VCaP (cell line): ENCODE measurements around the gene TMEM63C.
"Not testable (repeated sequence)": the region's sequence is repeated elsewhere in the genome, so short reads cannot be mapped to it uniquely, and the experiment has no call there.

Experiments used
- H3K27ac ChIP-seq: fragments of 450-650 bp; 2 replicates; pipeline ENCODE4 v1.5.1; 2017
- TF ChIP-seq, protein P1 (sequence below): fragments of 450-650 bp; conservative IDR thresholded peaks from 2 replicates; pipeline ENCODE4 v1.5.1; 2017; ENCODE audit warnings: mild to moderate bottlenecking, moderate library complexity

TMEM63C gene

GRCh38 chr14:77275041-77275580, 93.5 kb downstream of the TMEM63C start:
- no peak overlapping the region for H3K27ac ChIP-seq
- TF ChIP-seq, protein P1, sequence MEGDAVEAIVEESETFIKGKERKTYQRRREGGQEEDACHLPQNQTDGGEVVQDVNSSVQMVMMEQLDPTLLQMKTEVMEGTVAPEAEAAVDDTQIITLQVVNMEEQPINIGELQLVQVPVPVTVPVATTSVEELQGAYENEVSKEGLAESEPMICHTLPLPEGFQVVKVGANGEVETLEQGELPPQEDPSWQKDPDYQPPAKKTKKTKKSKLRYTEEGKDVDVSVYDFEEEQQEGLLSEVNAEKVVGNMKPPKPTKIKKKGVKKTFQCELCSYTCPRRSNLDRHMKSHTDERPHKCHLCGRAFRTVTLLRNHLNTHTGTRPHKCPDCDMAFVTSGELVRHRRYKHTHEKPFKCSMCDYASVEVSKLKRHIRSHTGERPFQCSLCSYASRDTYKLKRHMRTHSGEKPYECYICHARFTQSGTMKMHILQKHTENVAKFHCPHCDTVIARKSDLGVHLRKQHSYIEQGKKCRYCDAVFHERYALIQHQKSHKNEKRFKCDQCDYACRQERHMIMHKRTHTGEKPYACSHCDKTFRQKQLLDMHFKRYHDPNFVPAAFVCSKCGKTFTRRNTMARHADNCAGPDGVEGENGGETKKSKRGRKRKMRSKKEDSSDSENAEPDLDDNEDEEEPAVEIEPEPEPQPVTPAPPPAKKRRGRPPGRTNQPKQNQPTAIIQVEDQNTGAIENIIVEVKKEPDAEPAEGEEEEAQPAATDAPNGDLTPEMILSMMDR: no peak

DNA sequence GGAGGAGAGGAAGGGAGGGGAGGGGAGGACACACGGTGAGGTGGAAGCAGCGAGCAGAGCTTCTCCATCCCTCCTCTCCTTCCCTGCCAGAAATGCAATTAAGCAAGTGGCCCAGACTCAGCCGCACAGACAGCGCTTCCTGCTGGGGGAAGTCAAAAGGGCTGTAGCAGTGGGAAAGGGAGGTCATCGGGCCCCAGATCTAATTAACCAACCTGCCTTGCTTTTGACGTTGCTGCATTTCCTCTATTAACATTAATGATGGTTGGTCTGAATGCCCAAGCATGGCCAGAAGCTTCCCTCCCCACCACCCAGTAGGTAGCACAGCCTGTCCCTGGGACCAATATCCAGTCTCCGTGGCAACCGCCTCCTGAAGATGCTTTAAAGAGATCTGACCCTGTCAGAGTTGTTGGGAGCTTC, 94.0 kb downstream of the TMEM63C start:
- TF ChIP-seq, protein P1: no peak
- H3K27ac ChIP-seq: no peak overlapping the region

GRCh38 chr14:77276295-77276935, 94.8 kb downstream of the TMEM63C start:
- no peak overlapping the region for H3K27ac ChIP-seq
- TF ChIP-seq, protein P1: no peak

- TF ChIP-seq, protein P1: no peak
- no peak overlapping the region for H3K27ac ChIP-seq
Measured at GRCh38 chr14:77276959-77277358, 95.4 kb downstream of the TMEM63C start.

- TF ChIP-seq, protein P1: no peak
- no peak overlapping the region for H3K27ac ChIP-seq
Measured at GRCh38 chr14:77278461-77279230, 97.0 kb downstream of the TMEM63C start.

- TF ChIP-seq, protein P1: no peak
- no peak overlapping the region for H3K27ac ChIP-seq
Measured at GRCh38 chr14:77279719-77280118, 98.1 kb downstream of the TMEM63C start.

DNA sequence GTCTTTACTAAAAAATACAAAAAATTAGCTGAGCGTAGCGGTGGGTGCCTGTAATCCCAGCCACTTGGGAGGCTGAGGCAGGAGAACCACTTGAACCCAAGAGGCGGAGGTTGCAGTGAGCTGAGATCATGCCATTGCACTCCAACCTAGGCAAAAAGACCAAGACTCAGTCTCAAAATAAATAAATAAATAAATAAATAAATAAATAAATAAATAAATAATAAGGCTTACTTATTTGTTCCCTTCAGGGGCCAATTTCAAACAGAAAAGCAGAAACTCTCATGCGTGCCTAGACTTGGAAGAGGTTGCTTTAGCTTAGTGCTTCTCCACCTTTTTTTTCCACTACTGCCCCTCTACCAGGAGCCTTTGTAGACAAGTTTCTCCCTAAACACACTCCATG, 99.3 kb downstream of the TMEM63C start:
- not testable (repeated sequence) for H3K27ac ChIP-seq
